Measurements from ENCODE around the gene NTN4.
A peak's percentile ranks its signal among the peaks of the same experiment; 100 is the strongest.

Gene NTN4

GRCh38 chr12:95790033-95790916 lies at the start of gene NTN4:
TSS of gene NTN4 (minus strand) at chr12:95790764. CDS start at chr12:95790309, 455 bp downstream.
- Mint-ChIP-seq H3K36me3 (ENCODE audit: low read depth) (peaks cover 10% of the 10 kb centered on the region), H3K4me3 (peak within 1 kb of the TSS; percentile 88 to 91 (median 88)), H3K4me1 (peaks cover 11% of the 10 kb centered on the region), H3K9me3 (no peaks in the 10 kb centered on the region), H3K27ac (peak within 1 kb of the TSS; percentile 37 to 80 (median 46)), H3K27me3 (ENCODE audit: low read depth) (peaks cover 94% of the 10 kb centered on the region)
- TF ChIP-seq, protein P1, sequence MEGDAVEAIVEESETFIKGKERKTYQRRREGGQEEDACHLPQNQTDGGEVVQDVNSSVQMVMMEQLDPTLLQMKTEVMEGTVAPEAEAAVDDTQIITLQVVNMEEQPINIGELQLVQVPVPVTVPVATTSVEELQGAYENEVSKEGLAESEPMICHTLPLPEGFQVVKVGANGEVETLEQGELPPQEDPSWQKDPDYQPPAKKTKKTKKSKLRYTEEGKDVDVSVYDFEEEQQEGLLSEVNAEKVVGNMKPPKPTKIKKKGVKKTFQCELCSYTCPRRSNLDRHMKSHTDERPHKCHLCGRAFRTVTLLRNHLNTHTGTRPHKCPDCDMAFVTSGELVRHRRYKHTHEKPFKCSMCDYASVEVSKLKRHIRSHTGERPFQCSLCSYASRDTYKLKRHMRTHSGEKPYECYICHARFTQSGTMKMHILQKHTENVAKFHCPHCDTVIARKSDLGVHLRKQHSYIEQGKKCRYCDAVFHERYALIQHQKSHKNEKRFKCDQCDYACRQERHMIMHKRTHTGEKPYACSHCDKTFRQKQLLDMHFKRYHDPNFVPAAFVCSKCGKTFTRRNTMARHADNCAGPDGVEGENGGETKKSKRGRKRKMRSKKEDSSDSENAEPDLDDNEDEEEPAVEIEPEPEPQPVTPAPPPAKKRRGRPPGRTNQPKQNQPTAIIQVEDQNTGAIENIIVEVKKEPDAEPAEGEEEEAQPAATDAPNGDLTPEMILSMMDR (IDR thresholded peaks at IDR 0.05; ENCODE audit: unreplicated experiment in 3 of 3): no peak

- peaks cover 14% of the 10 kb centered on the region for H3K4me1 Mint-ChIP-seq
- no peaks in the 10 kb centered on the region for H3K36me3 Mint-ChIP-seq (ENCODE audit: low read depth)
- H3K27me3 Mint-ChIP-seq (ENCODE audit: low read depth): peaks cover 11% of the 10 kb centered on the region
- H3K9me3 Mint-ChIP-seq: no peaks in the 10 kb centered on the region
- H3K27ac Mint-ChIP-seq: peak overlapping the region in 1 of 3 experiments; percentile 11
- no peak overlapping the region for H3K4me3 Mint-ChIP-seq
- TF ChIP-seq, protein P1 (IDR thresholded peaks at IDR 0.05; ENCODE audit: unreplicated experiment in 3 of 3): no peak
Measured at GRCh38 chr12:95838125-95838524, 47.6 kb upstream of the NTN4 start.

GRCh38 chr12:95837240-95838038 lies 46.9 kb upstream of the NTN4 start:
- H3K9me3 Mint-ChIP-seq: no peaks in the 10 kb centered on the region
- TF ChIP-seq, protein P1 (IDR thresholded peaks at IDR 0.05; ENCODE audit: unreplicated experiment in 3 of 3): no peak

DNA sequence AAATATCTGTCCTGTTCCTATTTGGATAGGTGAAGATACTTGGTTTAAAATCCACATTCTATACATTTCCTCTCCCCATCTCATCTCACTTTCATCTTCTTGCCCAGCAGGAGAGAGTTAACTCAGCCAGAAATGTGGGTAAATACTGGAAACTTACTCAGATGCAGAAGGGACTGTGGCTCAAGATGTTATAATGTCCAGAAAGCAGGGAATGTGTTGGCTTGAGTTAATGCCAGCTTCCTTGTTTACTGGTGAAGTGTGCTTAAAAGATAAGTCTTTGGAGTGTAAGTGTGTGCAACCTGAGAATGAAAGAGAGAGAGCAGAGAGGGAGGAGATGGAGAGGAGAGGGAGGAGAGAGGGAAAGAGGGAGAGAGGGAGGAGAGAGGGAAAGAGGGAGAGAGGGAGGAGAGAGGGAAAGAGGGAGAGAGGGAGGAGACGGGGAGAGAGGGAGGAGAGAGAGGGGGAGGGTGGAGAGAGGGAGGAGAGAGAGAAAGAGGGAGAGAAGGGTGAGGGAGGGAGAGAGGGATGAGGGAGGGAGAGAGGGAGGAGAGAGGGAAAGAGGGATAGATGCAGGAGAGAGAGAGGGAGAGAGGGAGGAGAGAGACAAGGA lies 46.2 kb upstream of the NTN4 start:
- Mint-ChIP-seq H3K27ac (no peak overlapping the region), H3K36me3 (ENCODE audit: low read depth) (no peaks in the 10 kb centered on the region), H3K4me1 (peaks cover 14% of the 10 kb centered on the region), H3K4me3 (no peak overlapping the region), H3K27me3 (ENCODE audit: low read depth) (peaks cover 11% of the 10 kb centered on the region), H3K9me3 (no peaks in the 10 kb centered on the region)
- TF ChIP-seq, protein P1 (IDR thresholded peaks at IDR 0.05; ENCODE audit: unreplicated experiment in 3 of 3): no peak

More at GRCh38 chr12:95837240-95838038, 46.9 kb upstream of the NTN4 start:
- Mint-ChIP-seq H3K4me1 (peaks cover 14% of the 10 kb centered on the region), H3K36me3 (ENCODE audit: low read depth) (no peaks in the 10 kb centered on the region), H3K27me3 (ENCODE audit: low read depth) (peaks cover 11% of the 10 kb centered on the region), H3K4me3 (no peak overlapping the region), H3K27ac (peak overlapping the region in 1 of 3 experiments; percentile 11)

GRCh38 chr12:95836185-95836609 lies 45.6 kb upstream of the NTN4 start:
- peaks cover 11% of the 10 kb centered on the region for H3K27me3 Mint-ChIP-seq (ENCODE audit: low read depth)
- H3K4me1 Mint-ChIP-seq: peaks cover 14% of the 10 kb centered on the region
- TF ChIP-seq, protein P1 (IDR thresholded peaks at IDR 0.05; ENCODE audit: unreplicated experiment in 3 of 3): no peak
- H3K4me3 Mint-ChIP-seq: no peak overlapping the region
- H3K27ac Mint-ChIP-seq: no peak overlapping the region
- H3K9me3 Mint-ChIP-seq: no peaks in the 10 kb centered on the region
- no peaks in the 10 kb centered on the region for H3K36me3 Mint-ChIP-seq (ENCODE audit: low read depth)
